Right renal pelvis (tissue), 4 donors: ENCODE data around the gene IFNGR1. TPM values are rescaled to one million over a fixed set of nuclear protein-coding genes. Genes with fewer than 3 reads are reported as not detected.
"Not testable (repeated sequence)": the region's sequence is repeated elsewhere in the genome, so short reads cannot be mapped to it uniquely, and the experiment has no call there.

Experiments
- DNase-seq, 4 donors: peaks; one replicate each; pipeline ENCODE4 v3.0.0-alpha.2; 2013; ENCODE audit warnings: low read depth in 4 of 4, low spot score in 3 of 4, missing footprints in 1 of 4
- polyA plus RNA-seq, 4 donors: library from polyadenylated mRNA; unstranded; fragments of 120-200 nt; gene quantifications; one replicate each; pipeline ENCODE4 v1.2.1, GENCODE V29; 2013; ENCODE audit not compliant: insufficient read length in 4 of 4

Gene IFNGR1
- polyA plus RNA-seq: 10 to 100 TPM; 53.6 to 69.4 (median 68.3) TPM

GRCh38 chr6:137218917-137219663, at the start of gene IFNGR1:
Gene IFNGR1 (minus strand): TSS chr6:137219385. CDS start chr6:137219327, 58 bp downstream.
- peak; percentile 87 to 94 (median 89) for DNase-seq

GRCh38 chr6:137268911-137269310, 49.7 kb upstream of the IFNGR1 start:
- DNase-seq: no peak

GRCh38 chr6:137266309-137266586, 47.1 kb upstream of the IFNGR1 start:
- DNase-seq: no peak

- no peak for DNase-seq
Observed at GRCh38 chr6:137265561-137266308, 46.5 kb upstream of the IFNGR1 start.

- DNase-seq: no peak
Observed at GRCh38 chr6:137264311-137265075, 45.3 kb upstream of the IFNGR1 start.

GRCh38 chr6:137261761-137262160, 42.6 kb upstream of the IFNGR1 start:
- no peak for DNase-seq

GRCh38 chr6:137261361-137261760, 42.2 kb upstream of the IFNGR1 start:
- peak in 2 of 4 donors; percentile 27 to 43 for DNase-seq

GRCh38 chr6:137260217-137260616, 41.0 kb upstream of the IFNGR1 start:
- DNase-seq: no peak

GRCh38 chr6:137259349-137259748, 40.2 kb upstream of the IFNGR1 start:
- DNase-seq: no peak

GRCh38 chr6:137258170-137258569, 39.0 kb upstream of the IFNGR1 start:
- DNase-seq: no peak

GRCh38 chr6:137256350-137257103, 37.3 kb upstream of the IFNGR1 start:
- no peak for DNase-seq

- DNase-seq: no peak
Observed at GRCh38 chr6:137254966-137255365, 35.8 kb upstream of the IFNGR1 start.

GRCh38 chr6:137254430-137254829, 35.2 kb upstream of the IFNGR1 start:
- DNase-seq: not testable (repeated sequence)

GRCh38 chr6:137248702-137249101, 29.5 kb upstream of the IFNGR1 start:
- DNase-seq: no peak

- DNase-seq: no peak
Observed at GRCh38 chr6:137247724-137248123, 28.5 kb upstream of the IFNGR1 start.

GRCh38 chr6:137246791-137247202, 27.6 kb upstream of the IFNGR1 start:
- DNase-seq: no peak

GRCh38 chr6:137246164-137246563, 27.0 kb upstream of the IFNGR1 start:
- no peak for DNase-seq

GRCh38 chr6:137241481-137242038, 22.4 kb upstream of the IFNGR1 start:
- no peak for DNase-seq

- DNase-seq: no peak
Observed at GRCh38 chr6:137240168-137240567, 21.0 kb upstream of the IFNGR1 start.

GRCh38 chr6:137237413-137238170, 18.4 kb upstream of the IFNGR1 start:
- no peak for DNase-seq
